Coronary artery (tissue), 2 donors: Measurements from ENCODE around the gene VPS26C.
A peak's percentile ranks its signal among the peaks of the same experiment; 100 is the strongest.

Experiments
- DNase-seq: peaks from one replicate; pipeline ENCODE4 v3.0.0-alpha.2; 2017; ENCODE audit warnings: low spot score
- H3K27ac ChIP-seq, 2 donors: fragments of 200-600 bp; sonication (generic); one replicate each; pipeline ENCODE4 v1.5.1; 2016 to 2019
- H3K4me3 ChIP-seq: fragments of 200-600 bp; sonication (generic); 2 replicates; pipeline ENCODE4 v1.5.1; 2016; ENCODE audit warnings: mild to moderate bottlenecking, moderate library complexity
- TF ChIP-seq, protein P1 (sequence below): fragments of 200-600 bp; sonication (generic); IDR thresholded peaks from one replicate; pipeline ENCODE4 v1.5.1; 2019; ENCODE audit warnings: antibody characterized with exemption

Gene VPS26C

DNA sequence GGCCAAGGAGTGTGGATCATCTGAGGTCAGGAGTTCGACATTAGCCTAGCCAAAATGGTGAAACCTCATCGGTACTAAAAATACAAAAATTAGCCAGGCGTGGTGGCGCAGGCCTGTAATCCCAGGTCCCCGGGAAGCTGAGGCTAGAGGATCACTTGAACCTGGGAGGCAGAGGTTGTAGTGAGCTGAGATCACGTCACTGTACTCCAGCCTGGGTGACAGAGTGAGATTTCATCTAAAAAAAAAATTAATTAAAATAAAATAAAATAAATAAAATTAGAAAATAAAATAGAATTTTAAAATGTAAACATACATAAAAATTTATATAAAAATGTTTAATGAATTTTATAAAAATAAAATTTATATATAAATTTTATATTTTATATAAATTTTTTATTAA lies 5.8 kb upstream of the VPS26C start:
- no peak overlapping the region for H3K27ac ChIP-seq
- TF ChIP-seq, protein P1, sequence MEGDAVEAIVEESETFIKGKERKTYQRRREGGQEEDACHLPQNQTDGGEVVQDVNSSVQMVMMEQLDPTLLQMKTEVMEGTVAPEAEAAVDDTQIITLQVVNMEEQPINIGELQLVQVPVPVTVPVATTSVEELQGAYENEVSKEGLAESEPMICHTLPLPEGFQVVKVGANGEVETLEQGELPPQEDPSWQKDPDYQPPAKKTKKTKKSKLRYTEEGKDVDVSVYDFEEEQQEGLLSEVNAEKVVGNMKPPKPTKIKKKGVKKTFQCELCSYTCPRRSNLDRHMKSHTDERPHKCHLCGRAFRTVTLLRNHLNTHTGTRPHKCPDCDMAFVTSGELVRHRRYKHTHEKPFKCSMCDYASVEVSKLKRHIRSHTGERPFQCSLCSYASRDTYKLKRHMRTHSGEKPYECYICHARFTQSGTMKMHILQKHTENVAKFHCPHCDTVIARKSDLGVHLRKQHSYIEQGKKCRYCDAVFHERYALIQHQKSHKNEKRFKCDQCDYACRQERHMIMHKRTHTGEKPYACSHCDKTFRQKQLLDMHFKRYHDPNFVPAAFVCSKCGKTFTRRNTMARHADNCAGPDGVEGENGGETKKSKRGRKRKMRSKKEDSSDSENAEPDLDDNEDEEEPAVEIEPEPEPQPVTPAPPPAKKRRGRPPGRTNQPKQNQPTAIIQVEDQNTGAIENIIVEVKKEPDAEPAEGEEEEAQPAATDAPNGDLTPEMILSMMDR: no peak
- DNase-seq: no peak
- no peak overlapping the region for H3K4me3 ChIP-seq

GRCh38 chr21:37270576-37271365 lies 3.6 kb upstream of the VPS26C start:
- TF ChIP-seq, protein P1: no peak
- H3K27ac ChIP-seq: no peak overlapping the region
- no peak for DNase-seq
- no peak overlapping the region for H3K4me3 ChIP-seq

GRCh38 chr21:37269481-37269880 lies 2.3 kb upstream of the VPS26C start:
- no peak for DNase-seq
- Histone ChIP-seq H3K27ac (no peak overlapping the region), H3K4me3 (no peak overlapping the region)
- TF ChIP-seq, protein P1: no peak

DNA sequence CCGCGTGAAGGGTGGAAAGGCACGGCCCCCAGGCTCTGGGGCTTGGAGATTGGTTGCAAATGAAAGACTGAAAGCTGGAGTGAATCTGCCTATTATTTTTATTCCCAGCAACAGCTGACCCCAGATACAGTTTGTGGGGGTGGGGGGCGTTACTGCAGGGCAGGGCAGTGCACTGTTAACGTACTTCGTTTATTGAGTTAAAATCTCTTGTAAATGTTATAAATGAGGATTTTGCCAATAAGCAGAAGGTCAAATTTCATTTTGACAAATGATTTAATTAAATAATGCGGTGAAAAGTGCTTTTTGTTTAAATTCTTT lies 1.0 kb upstream of the VPS26C start:
- TF ChIP-seq, protein P1: no peak
- DNase-seq: no peak
- Histone ChIP-seq H3K4me3 (peak overlapping the region; percentile 95), H3K27ac (peak overlapping the region; percentile 98 to 100)

- TF ChIP-seq, protein P1: no peak
- peak overlapping the region; percentile 95 for H3K4me3 ChIP-seq
- H3K27ac ChIP-seq: peak overlapping the region; percentile 98 to 100
- no peak for DNase-seq
Observed at GRCh38 chr21:37266515-37267221, 466 bp downstream of the VPS26C start.

DNA sequence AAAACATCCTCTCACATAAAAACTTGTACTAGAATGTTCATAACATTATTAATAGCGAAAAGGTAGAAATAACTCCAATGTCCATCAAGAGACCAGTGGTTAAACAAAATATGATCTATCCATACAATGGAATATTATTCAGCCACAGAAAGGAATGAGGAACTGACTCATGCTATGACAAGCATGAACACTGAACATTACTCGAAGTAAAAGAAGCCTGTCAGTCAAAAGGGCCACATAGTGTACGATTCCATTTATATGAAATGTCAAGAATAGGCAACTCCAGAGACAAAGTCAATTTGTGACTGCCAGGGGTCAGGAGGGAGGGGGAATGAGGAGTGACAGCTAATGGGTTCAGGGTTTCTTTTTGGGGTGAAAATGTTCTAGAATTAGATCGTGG lies 2.3 kb downstream of the VPS26C start:
- no peak overlapping the region for H3K27ac ChIP-seq
- TF ChIP-seq, protein P1: no peak

More for the DNA sequence above, 2.3 kb downstream of the VPS26C start:
- DNase-seq: no peak
- H3K4me3 ChIP-seq: no peak overlapping the region
